ENCODE measurements around the gene PARD3B.

- no peak for TF ChIP-seq CTCF (conservative IDR thresholded peaks at IDR 0.05)
- TF ChIP-seq EZH2 (IDR thresholded peaks at IDR 0.05; ENCODE audit: low read depth): no peak
These were observed 324.0 kb downstream of the PARD3B start for GRCh38 chr2:204869132-204869823.

All from PC-9 (cell line).